Measurements from ENCODE around the gene EEF1AKMT4. TPM values are rescaled to one million over a fixed set of nuclear protein-coding genes. Genes with fewer than 3 reads are reported as not detected.

EEF1AKMT4 gene
- total and polyA plus RNA-seq, 2 donors (not counting 1 experiment from before 2014, with no cell fraction given) = 1.2 to 2.1 TPM

- DNase-seq (ENCODE audit: low read depth in 2 of 2) = peak; percentile 87 to 90
- Histone ChIP-seq H4K20me1 (ENCODE audit: control insufficient read depth, extremely low read depth, insufficient read depth, low read length) (no peaks in the 10 kb centered on the region), H3K4me2 (ENCODE audit: extremely low read depth, insufficient read depth, low read length) (peak within 1 kb of the TSS; percentile 100), H3K4me1 (ENCODE audit: control insufficient read depth, extremely low read depth, insufficient read depth, low read length) (no peaks in the 10 kb centered on the region), H3K27ac (ENCODE audit: insufficient read depth, low read length) (peak within 1 kb of the TSS; percentile 92), H3K9ac (ENCODE audit: insufficient read depth, low read length) (peak within 1 kb of the TSS; percentile 70), H3K79me2 (ENCODE audit: control insufficient read depth, insufficient read depth, low read length) (peaks cover 13% of the 10 kb centered on the region), H2AFZ (ENCODE audit: low read length) (peak within 1 kb of the TSS; percentile 98), H3K9me3 (ENCODE audit: control insufficient read depth, insufficient read depth, low read depth, low read length) (no peaks in the 10 kb centered on the region), H3K27me3 (ENCODE audit: control insufficient read depth, insufficient read depth, low read length) (no peaks in the 10 kb centered on the region), H3K36me3 (ENCODE audit: control insufficient read depth, insufficient read depth, low read length) (peaks cover 7% of the 10 kb centered on the region), H3K4me3 (replicated peaks in 1 of 4; ENCODE audit: control extremely low read depth in 1 of 4, insufficient read depth in 1 of 4, low read depth in 3 of 4, low read length in 4 of 4) (peak within 1 kb of the TSS; percentile 79 to 100 (median 90))
- TF ChIP-seq EZH2 (IDR thresholded peaks at IDR 0.05; ENCODE audit: low read length, missing control alignments) = no peak
- TF ChIP-seq, protein P1, sequence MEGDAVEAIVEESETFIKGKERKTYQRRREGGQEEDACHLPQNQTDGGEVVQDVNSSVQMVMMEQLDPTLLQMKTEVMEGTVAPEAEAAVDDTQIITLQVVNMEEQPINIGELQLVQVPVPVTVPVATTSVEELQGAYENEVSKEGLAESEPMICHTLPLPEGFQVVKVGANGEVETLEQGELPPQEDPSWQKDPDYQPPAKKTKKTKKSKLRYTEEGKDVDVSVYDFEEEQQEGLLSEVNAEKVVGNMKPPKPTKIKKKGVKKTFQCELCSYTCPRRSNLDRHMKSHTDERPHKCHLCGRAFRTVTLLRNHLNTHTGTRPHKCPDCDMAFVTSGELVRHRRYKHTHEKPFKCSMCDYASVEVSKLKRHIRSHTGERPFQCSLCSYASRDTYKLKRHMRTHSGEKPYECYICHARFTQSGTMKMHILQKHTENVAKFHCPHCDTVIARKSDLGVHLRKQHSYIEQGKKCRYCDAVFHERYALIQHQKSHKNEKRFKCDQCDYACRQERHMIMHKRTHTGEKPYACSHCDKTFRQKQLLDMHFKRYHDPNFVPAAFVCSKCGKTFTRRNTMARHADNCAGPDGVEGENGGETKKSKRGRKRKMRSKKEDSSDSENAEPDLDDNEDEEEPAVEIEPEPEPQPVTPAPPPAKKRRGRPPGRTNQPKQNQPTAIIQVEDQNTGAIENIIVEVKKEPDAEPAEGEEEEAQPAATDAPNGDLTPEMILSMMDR (conservative IDR thresholded peaks at IDR 0.05 in 1 of 2, IDR thresholded peaks at IDR 0.05 in 1 of 2; ENCODE audit: low read depth in 1 of 2, low read length in 2 of 2) = no peak
Observed at GRCh38 chr3:184248454-184249411, 739 bp upstream of the EEF1AKMT4 start, which contains the start of gene ALG3. ALG3 (minus strand) TSS chr3:184248962; CDS start chr3:184248940, 22 bp downstream.

- H3K27ac ChIP-seq (ENCODE audit: insufficient read depth, low read length) = peak overlapping the region; percentile 58
- no peaks in the 10 kb centered on the region for H4K20me1 ChIP-seq (ENCODE audit: control insufficient read depth, extremely low read depth, insufficient read depth, low read length)
- peak overlapping the region; percentile 79 to 100 (median 90) for H3K4me3 ChIP-seq (replicated peaks in 1 of 4; ENCODE audit: control extremely low read depth in 1 of 4, insufficient read depth in 1 of 4, low read depth in 3 of 4, low read length in 4 of 4)
- H3K27me3 ChIP-seq (ENCODE audit: control insufficient read depth, insufficient read depth, low read length) = no peaks in the 10 kb centered on the region
- no peaks in the 10 kb centered on the region for H3K4me1 ChIP-seq (ENCODE audit: control insufficient read depth, extremely low read depth, insufficient read depth, low read length)
- peak overlapping the region; percentile 91 for H2AFZ ChIP-seq (ENCODE audit: low read length)
- TF ChIP-seq EZH2 (IDR thresholded peaks at IDR 0.05; ENCODE audit: low read length, missing control alignments) = no peak
- TF ChIP-seq, protein P1 (conservative IDR thresholded peaks at IDR 0.05 in 1 of 2, IDR thresholded peaks at IDR 0.05 in 1 of 2; ENCODE audit: low read depth in 1 of 2, low read length in 2 of 2) = peak; percentile 97
- peaks cover under 1% of the 10 kb centered on the region for H3K36me3 ChIP-seq (ENCODE audit: control insufficient read depth, insufficient read depth, low read length)
- H3K9ac ChIP-seq (ENCODE audit: insufficient read depth, low read length) = peak overlapping the region; percentile 69
- peak; percentile 74 to 87 for DNase-seq (ENCODE audit: low read depth in 2 of 2)
- no peaks in the 10 kb centered on the region for H3K9me3 ChIP-seq (ENCODE audit: control insufficient read depth, insufficient read depth, low read depth, low read length)
- H3K4me2 ChIP-seq (ENCODE audit: extremely low read depth, insufficient read depth, low read length) = peak overlapping the region; percentile 100
- peaks cover 13% of the 10 kb centered on the region for H3K79me2 ChIP-seq (ENCODE audit: control insufficient read depth, insufficient read depth, low read length)
Observed at GRCh38 chr3:184250167-184250828, 826 bp downstream of the EEF1AKMT4 start.
